NCI-H345 treated with DMSO at 0.1 percent for 48 hours (cell line): ENCODE results near the gene SPRED2.

ENCODE experiments used
- DNase-seq: peaks from one replicate; lab custom pipeline; 2025; ENCODE audit not compliant: unreplicated experiment; lab: John Stamatoyannopoulos, UW

SPRED2 gene

GRCh38 chr2:65432227-65433190, at the start of gene SPRED2:
TSS of gene SPRED2 (minus strand) at chr2:65432599. CDS start at chr2:65431987, 612 bp downstream.
- peak; percentile 72 for DNase-seq

GRCh38 chr2:65481961-65482360, 49.6 kb upstream of the SPRED2 start:
- no peak for DNase-seq

- no peak for DNase-seq
Observed at GRCh38 chr2:65479524-65479923, 47.1 kb upstream of the SPRED2 start.

- no peak for DNase-seq
Observed at GRCh38 chr2:65478498-65479135, 46.2 kb upstream of the SPRED2 start.

- no peak for DNase-seq
Observed at GRCh38 chr2:65477590-65477989, 45.2 kb upstream of the SPRED2 start.

- DNase-seq = no peak
Observed at GRCh38 chr2:65476778-65477177, 44.4 kb upstream of the SPRED2 start.

GRCh38 chr2:65475000-65475399, 42.6 kb upstream of the SPRED2 start:
- no peak for DNase-seq

- no peak for DNase-seq
Observed at GRCh38 chr2:65473045-65473444, 40.6 kb upstream of the SPRED2 start.

- no peak for DNase-seq
Observed at GRCh38 chr2:65471409-65471808, 39.0 kb upstream of the SPRED2 start.

- no peak for DNase-seq
Observed at GRCh38 chr2:65466551-65466950, 34.2 kb upstream of the SPRED2 start.

GRCh38 chr2:65465857-65466256, 33.5 kb upstream of the SPRED2 start:
- DNase-seq = no peak

GRCh38 chr2:65465124-65465523, 32.7 kb upstream of the SPRED2 start:
- no peak for DNase-seq

GRCh38 chr2:65464604-65465003, 32.2 kb upstream of the SPRED2 start:
- DNase-seq = no peak

- no peak for DNase-seq
Observed at GRCh38 chr2:65458999-65459398, 26.6 kb upstream of the SPRED2 start.

- no peak for DNase-seq
Observed at GRCh38 chr2:65456886-65457285, 24.5 kb upstream of the SPRED2 start.

GRCh38 chr2:65456064-65456463, 23.7 kb upstream of the SPRED2 start:
- DNase-seq = no peak

- DNase-seq = no peak
Observed at GRCh38 chr2:65453916-65454315, 21.5 kb upstream of the SPRED2 start.

GRCh38 chr2:65452150-65452895, 19.9 kb upstream of the SPRED2 start:
- no peak for DNase-seq

- DNase-seq = no peak
Observed at GRCh38 chr2:65450810-65451209, 18.4 kb upstream of the SPRED2 start.

GRCh38 chr2:65450393-65450792, 18.0 kb upstream of the SPRED2 start:
- DNase-seq = no peak

GRCh38 chr2:65443509-65444186, 11.2 kb upstream of the SPRED2 start:
- no peak for DNase-seq
